Stimulated activated CD4-positive, alpha-beta T cell treated with anti-CD3 and anti-CD28 coated beads, Interleukin-4, amount 100 ng/mL, for 4 hours (primary cell): ENCODE data around the gene NUDT17.
"Not testable (repeated sequence)": the region's sequence is repeated elsewhere in the genome, so short reads cannot be mapped to it uniquely, and the experiment has no call there.

ENCODE experiments used
- DNase-seq, 2 experiments: peaks; one replicate each; pipeline ENCODE4 v3.0.0-alpha.2; 2020

Gene NUDT17, protein sequence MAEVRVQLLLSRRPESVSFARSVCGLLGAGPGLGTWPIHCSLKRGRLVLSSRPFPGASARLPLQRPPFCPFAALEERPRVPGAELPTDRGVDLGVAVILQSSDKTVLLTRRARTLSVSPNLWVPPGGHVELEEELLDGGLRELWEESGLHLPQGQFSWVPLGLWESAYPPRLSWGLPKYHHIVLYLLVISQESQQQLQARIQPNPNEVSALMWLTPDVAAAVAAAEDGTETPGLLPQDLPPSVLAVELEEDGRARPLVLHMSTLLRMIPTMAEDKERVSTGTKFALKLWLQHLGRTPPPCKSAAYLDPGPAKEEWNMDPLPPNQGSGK

GRCh38 chr1:145845514-145846161 is at the start of gene NUDT17:
NUDT17 (plus strand) TSS chr1:145845630; CDS start chr1:145845641, 11 bp downstream.
- peak; percentile 66 to 76 for DNase-seq

DNA sequence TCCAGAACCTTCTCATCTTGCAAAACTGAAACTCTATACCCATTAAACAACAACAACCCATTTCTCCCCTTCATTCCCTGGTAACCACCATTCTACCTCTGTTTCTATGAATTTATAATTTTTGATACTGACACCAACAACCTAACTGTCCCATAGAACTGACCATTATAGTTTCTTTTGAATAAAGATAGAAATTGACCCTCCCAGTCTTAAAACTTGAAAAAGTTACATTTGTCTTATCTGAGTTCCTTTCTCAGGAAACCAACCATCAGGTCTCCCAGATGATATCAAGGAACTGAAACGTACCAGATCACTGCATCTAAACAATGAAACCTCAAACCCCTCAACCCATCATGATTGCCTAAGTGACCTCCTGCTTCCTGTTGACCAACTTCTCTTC is 48.7 kb upstream of the NUDT17 start:
- no peak for DNase-seq

DNA sequence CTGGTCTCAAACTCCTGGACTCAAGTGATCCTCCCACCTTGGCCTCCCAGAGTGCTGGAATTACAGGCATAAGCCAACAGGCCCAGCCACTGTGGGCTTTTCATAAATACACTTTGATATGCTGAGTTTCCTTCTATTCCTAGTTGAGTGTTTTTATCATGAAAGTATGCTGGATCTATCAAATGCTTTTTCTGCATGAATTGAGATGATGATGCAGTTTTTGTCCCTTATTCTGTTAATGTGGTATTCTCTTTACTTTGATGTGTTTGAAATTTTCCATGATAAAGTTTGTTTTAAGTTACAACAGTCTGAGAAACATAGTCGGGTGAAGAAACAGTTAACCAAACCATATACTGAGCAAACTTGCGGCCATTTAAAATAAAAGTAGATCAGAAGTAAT is 45.6 kb upstream of the NUDT17 start:
- no peak for DNase-seq

- DNase-seq, result no peak
Observed at GRCh38 chr1:145804235-145805045, 41.0 kb upstream of the NUDT17 start.

GRCh38 chr1:145805057-145805456 is 40.4 kb upstream of the NUDT17 start:
- DNase-seq, result no peak

DNA sequence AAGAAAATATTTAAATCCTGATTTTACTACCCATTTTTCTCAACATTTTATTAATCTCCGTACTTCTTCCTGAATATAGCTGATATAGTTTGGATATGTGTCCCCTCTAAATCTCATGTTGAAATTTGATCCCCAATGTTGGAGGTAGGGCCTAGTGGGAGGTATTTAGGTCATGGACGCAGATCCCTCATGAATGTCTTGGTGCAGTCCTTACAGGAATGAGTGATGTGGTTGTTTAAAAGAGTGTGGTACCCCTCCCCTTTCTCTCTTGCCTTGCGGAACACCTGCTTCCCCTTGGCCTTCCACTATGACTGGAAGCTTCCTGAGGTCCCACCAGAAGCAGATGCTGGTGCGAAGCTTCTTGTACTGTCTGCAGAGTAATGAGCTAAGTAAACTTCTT is 39.0 kb upstream of the NUDT17 start:
- DNase-seq, result no peak

DNA sequence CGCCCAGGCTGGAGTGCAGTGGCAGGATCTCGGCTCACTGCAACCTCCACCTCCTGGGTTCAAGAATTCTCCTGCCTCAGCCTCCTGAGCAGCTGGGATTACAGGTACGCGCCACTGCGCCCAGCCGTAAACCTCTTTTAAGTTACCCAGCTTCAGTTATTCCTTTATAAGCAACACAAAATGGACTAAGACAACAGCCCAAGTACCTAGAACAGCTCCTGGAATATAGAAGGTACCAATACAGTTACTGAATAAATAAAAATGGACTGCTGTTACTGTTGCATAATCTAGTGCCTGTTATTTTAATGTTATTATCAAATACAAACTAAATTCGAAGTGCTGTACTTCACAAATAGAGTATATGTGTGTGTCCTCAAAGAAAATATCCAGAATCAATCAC is 38.6 kb upstream of the NUDT17 start:
- no peak for DNase-seq

DNA sequence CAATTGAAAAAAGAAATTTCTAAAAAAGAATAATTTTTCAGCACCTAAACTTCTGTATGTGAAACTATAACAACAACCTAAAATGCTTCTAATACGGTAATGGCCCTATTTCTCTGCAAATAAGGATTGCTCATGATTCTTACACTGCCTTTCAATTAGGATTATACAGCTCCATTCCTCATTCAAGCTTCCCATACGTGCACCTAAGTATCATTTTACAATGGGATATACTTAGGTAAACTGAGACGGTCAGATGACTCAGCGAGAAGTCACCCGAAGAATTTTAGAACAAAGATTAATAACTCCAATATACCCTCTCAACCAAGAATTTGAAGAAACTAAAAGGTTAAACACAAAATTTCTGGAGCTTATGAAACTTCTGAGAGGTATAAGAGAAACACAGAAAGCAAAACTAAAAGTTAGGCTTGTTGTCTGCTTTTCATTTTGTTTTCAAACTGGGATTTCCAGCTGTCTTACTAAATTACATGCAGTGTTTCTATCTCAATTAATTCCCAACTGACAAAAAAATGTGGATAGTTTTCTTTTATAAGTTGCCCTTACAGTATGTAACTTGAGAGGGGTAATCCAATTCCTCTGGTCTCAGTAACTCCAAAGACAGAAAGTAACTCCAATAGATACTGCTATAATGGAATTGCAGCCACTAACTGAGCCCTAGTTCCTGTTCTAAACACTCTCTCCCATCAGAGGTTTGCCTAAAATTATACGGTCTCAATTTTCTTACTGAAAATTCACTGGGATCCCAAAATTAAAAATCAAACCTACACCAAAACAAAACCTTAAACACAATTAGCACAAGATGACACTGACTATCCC is 32.2 kb upstream of the NUDT17 start:
- not testable (repeated sequence) for DNase-seq

- not testable (repeated sequence) for DNase-seq
Observed at GRCh38 chr1:145818095-145818494, 27.3 kb upstream of the NUDT17 start.

GRCh38 chr1:145822779-145823331 is 22.6 kb upstream of the NUDT17 start:
- not testable (repeated sequence) for DNase-seq

- peak; percentile 79 to 81 for DNase-seq
Observed at GRCh38 chr1:145823565-145824498, 21.6 kb upstream of the NUDT17 start, which contains the start of the genes POLR3C and RNF115. POLR3C (plus strand) TSS chr1:145824200; CDS start chr1:145825777, 1,577 bp downstream. RNF115 (minus strand) TSS chr1:145824095; CDS start chr1:145823873, 222 bp downstream.

DNA sequence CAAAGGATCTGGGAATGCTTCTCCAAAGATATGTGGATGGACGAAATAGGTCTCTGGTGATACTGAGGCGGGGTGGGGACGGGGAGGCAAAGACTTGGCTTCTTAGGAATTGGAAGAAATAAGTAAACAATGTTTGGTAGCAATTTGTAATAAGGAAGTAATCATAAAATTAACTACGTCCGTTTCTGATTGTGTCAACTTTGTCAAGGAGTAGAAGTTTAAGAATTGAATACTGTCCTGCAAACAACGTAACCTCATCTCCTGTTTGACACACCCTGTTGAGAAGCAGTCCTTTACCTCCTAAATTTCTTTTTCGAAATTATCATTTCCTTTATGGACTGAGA is 21.0 kb upstream of the NUDT17 start:
- no peak for DNase-seq

DNA sequence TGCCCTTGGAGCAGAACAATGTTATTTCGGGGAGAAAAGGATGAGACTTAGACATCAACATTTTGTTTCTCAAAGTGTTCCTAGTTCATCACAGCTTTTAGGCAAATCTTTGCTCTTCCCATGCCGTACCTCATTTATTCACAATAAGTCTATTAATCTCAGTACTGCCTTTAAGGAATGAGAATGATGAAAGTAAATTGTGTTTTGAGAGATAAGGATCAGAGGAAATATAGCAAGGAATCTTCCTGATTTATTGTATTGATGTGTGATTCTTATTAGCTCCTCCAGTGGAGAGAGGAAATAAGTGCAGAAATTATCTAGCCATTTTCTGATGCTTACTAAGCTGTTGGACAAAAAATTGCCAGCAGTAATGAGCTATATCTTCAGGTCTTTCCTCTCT is 19.4 kb upstream of the NUDT17 start:
- no peak for DNase-seq

GRCh38 chr1:145827966-145828365 is 17.5 kb upstream of the NUDT17 start:
- DNase-seq, result no peak

GRCh38 chr1:145828367-145829026 is 16.9 kb upstream of the NUDT17 start:
- no peak for DNase-seq

DNA sequence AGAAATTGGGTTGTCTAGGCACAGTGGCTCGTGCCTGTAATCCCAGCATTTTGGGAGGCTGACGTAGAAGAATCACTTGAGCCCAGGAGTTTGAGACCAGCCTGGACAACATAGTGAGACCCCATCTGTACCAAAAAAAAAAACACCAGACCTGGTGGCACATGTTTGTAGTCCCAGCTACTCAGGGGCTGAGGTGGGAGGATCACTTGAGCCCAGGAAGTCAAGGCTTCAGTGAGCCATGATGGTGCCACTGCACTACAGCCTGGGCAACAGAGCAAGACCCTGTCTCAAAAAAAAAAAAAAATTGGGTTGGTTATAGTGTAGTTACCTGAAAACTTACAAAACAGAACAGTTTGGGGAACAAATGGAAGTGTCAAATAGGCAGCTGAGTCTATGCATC is 14.6 kb upstream of the NUDT17 start:
- not testable (repeated sequence) for DNase-seq

- DNase-seq, result no peak
Observed at GRCh38 chr1:145837656-145838055, 7.8 kb upstream of the NUDT17 start.

DNA sequence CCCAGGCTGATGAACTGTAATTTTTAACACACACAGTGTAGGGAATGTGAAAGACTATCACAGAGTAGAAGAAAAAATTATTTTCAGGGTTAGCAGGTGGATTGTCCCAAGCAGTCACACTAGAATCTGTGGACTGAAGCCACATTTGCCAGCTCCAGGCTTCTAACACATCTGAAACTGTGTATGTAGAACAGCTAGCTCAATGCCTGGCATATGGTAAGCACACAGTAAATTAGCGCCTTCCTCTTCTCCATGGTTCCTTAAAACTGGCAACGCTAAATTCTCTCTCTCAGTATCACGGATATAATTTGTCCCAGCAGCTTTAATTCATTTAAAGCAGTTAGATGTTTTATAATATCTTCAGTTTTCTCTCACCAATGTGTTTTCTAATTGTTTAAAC is 2.4 kb upstream of the NUDT17 start:
- DNase-seq, result no peak

GRCh38 chr1:145845144-145845513 is 301 bp upstream of the NUDT17 start:
- DNase-seq, result no peak

- peak in 1 of 2 experiments; percentile 11 for DNase-seq
Observed at GRCh38 chr1:145846201-145846612, 777 bp downstream of the NUDT17 start.

- DNase-seq, result no peak
Observed at GRCh38 chr1:145847827-145848226, 2.4 kb downstream of the NUDT17 start.
